ENCODE results near the gene OR4F6.

The OR4F6 gene

DNA sequence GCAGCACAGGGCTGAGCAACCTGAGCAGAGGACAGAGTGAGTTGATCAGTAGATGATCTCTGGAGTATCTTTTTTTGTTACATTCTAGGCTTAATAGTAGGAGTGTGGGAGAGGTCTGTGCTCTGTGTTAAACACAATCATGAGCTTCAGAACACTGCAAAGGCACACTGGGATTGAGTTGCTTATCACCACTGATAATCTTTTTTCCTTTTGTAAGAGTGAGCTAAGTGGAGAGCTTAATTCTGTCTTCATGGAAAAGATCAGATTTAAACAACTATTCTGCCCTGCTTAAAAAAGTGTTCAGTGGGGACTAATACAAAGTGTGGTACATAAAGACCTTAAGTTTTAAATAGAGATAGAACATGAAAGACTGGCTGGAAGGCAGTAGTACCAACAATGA lies 1.1 kb downstream of the OR4F6 start:
- ChIA-PET CTCF (interaction anchor here (1.7 kb wide), 1 partner anchor 18 kb away, joined by 3 read pairs; no protein-coding TSS in a partner anchor), POLR2A (no interaction called here)
- Histone ChIP-seq H3K27ac (ENCODE audit: insufficient read depth in 1 of 2, low read depth in 1 of 2, low read length in 2 of 2, poor library complexity in 1 of 2, severe bottlenecking in 2 of 2) (no peak overlapping the region), H3K9me3 (ENCODE audit: control extremely low read depth in 1 of 5, control insufficient read depth in 4 of 5, insufficient read depth in 2 of 5, low read depth in 1 of 5, low read length in 4 of 5) (peaks cover 0 to 1% (median 0%) of the 10 kb centered on the region in 5 experiments), H3K4me1 (ENCODE audit: control extremely low read depth in 1 of 4, control insufficient read depth in 4 of 4, insufficient read depth in 4 of 4, low read length in 3 of 4) (no peaks in the 10 kb centered on the region), H3K4me3 (ENCODE audit: control insufficient read depth in 1 of 7, extremely low read depth in 1 of 7, insufficient read depth in 4 of 7, low read depth in 2 of 7, low read length in 6 of 7) (no peak overlapping the region), H3K27me3 (replicated peaks in 2 of 5; ENCODE audit: control insufficient read depth in 4 of 5, insufficient read depth in 5 of 5, low read length in 4 of 5) (peaks cover 0 to 5% (median 2%) of the 10 kb centered on the region in 5 experiments), H3K36me3 (ENCODE audit: control insufficient read depth in 4 of 4, insufficient read depth in 4 of 4, low read length in 3 of 4) (no peaks in the 10 kb centered on the region)
- no peak for DNase-seq

DNA sequence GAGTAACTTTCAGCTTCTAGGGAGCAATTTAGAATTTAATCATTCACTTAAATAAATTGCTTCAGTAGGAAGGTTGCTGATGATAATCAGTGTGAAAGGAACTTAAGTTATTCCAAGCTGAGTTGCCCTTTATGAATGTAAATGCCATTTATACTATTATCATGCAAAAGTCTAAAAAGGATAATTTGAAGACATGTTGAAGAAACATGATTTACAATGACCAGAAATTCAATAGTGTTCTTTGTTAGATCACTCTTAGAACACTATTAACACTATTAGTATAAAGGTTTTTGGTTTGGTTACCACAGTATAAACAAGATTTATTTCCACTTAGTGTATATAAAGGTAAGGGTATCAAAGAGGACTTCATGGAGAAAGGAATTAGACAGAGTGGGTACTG lies 1.6 kb downstream of the OR4F6 start:
- Histone ChIP-seq H3K27ac (ENCODE audit: insufficient read depth in 1 of 2, low read depth in 1 of 2, low read length in 2 of 2, poor library complexity in 1 of 2, severe bottlenecking in 2 of 2) (no peak overlapping the region), H3K27me3 (replicated peaks in 2 of 5; ENCODE audit: control insufficient read depth in 4 of 5, insufficient read depth in 5 of 5, low read length in 4 of 5) (peaks cover 0 to 5% (median 2%) of the 10 kb centered on the region in 5 experiments), H3K4me3 (ENCODE audit: control insufficient read depth in 1 of 7, extremely low read depth in 1 of 7, insufficient read depth in 4 of 7, low read depth in 2 of 7, low read length in 6 of 7) (no peak overlapping the region), H3K4me1 (ENCODE audit: control extremely low read depth in 1 of 4, control insufficient read depth in 4 of 4, insufficient read depth in 4 of 4, low read length in 3 of 4) (no peaks in the 10 kb centered on the region), H3K36me3 (ENCODE audit: control insufficient read depth in 4 of 4, insufficient read depth in 4 of 4, low read length in 3 of 4) (no peaks in the 10 kb centered on the region), H3K9me3 (ENCODE audit: control extremely low read depth in 1 of 5, control insufficient read depth in 4 of 5, insufficient read depth in 2 of 5, low read depth in 1 of 5, low read length in 4 of 5) (peaks cover 0 to 1% (median 0%) of the 10 kb centered on the region in 5 experiments)
- CTCF ChIA-PET: interaction anchor here (1.7 kb wide), 1 partner anchor 19 kb away, joined by 3 read pairs; no protein-coding TSS in a partner anchor
- POLR2A ChIA-PET: no interaction called here
- DNase-seq: no peak

DNA sequence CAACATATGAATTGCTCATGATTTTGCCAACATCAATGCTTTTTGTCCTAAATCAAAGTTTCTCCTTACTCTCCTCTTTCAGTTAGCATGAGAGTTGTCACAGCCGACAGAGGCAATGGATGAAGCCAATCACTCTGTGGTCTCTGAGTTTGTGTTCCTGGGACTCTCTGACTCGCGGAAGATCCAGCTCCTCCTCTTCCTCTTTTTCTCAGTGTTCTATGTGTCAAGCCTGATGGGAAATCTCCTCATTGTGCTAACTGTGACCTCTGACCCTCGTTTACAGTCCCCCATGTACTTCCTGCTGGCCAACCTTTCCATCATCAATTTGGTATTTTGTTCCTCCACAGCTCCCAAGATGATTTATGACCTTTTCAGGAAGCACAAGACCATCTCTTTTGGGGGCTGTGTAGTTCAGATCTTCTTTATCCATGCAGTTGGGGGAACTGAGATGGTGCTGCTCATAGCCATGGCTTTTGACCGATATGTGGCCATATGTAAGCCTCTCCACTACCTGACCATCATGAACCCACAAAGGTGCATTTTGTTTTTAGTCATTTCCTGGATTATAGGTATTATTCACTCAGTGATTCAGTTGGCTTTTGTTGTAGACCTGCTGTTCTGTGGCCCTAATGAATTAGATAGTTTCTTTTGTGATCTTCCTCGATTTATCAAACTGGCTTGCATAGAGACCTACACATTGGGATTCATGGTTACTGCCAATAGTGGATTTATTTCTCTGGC lies 2.5 kb downstream of the OR4F6 start:
- Histone ChIP-seq H3K4me3 (ENCODE audit: control insufficient read depth in 1 of 7, extremely low read depth in 1 of 7, insufficient read depth in 4 of 7, low read depth in 2 of 7, low read length in 6 of 7) (no peak overlapping the region), H3K27me3 (replicated peaks in 2 of 5; ENCODE audit: control insufficient read depth in 4 of 5, insufficient read depth in 5 of 5, low read length in 4 of 5) (peaks cover 0 to 5% (median 2%) of the 10 kb centered on the region in 5 experiments), H3K36me3 (ENCODE audit: control insufficient read depth in 4 of 4, insufficient read depth in 4 of 4, low read length in 3 of 4) (no peaks in the 10 kb centered on the region), H3K9me3 (ENCODE audit: control extremely low read depth in 1 of 5, control insufficient read depth in 4 of 5, insufficient read depth in 2 of 5, low read depth in 1 of 5, low read length in 4 of 5) (peaks cover 0 to 1% (median 0%) of the 10 kb centered on the region in 5 experiments), H3K27ac (ENCODE audit: insufficient read depth in 1 of 2, low read depth in 1 of 2, low read length in 2 of 2, poor library complexity in 1 of 2, severe bottlenecking in 2 of 2) (no peak overlapping the region), H3K4me1 (ENCODE audit: control extremely low read depth in 1 of 4, control insufficient read depth in 4 of 4, insufficient read depth in 4 of 4, low read length in 3 of 4) (no peaks in the 10 kb centered on the region)
- WGBS (ENCODE audit: insufficient coverage): 85% methylated on average over 5 of the region's 6 CpGs
- POLR2A ChIA-PET: no interaction called here
- DNase-seq: no peak
- CTCF ChIA-PET: no interaction called here

DNA sequence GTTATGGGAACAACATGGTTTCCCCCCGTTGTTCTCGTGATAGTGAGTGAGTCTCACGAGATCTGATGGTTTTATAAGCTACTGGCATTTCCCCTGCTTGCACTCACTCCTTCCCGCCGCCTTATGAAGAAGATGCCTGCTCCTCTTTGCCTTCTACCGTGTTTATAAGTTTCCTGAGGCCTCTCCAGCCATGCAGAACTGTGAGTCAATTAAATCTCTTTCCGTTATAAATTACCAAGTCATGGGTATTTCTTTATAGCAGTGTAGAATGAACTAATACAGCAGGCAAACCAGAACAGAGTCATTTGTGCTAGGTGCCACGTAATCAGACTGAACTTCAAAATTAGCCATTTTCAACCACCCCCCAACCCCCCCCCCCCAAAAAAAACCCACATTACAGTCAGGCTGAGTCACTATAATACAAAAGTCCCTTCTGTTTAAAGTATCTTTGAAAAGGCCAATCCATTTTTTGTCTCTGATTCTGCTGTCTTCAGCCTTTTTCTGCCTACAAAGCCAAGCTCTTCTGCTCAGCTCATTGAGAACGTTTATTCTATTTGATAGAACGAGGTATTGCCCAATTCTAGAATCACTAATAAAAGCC lies 4.1 kb downstream of the OR4F6 start:
- Histone ChIP-seq H3K27me3 (replicated peaks in 2 of 5; ENCODE audit: control insufficient read depth in 4 of 5, insufficient read depth in 5 of 5, low read length in 4 of 5) (peaks cover 0 to 5% (median 4%) of the 10 kb centered on the region in 5 experiments), H3K4me3 (ENCODE audit: control insufficient read depth in 1 of 7, extremely low read depth in 1 of 7, insufficient read depth in 4 of 7, low read depth in 2 of 7, low read length in 6 of 7) (no peak overlapping the region), H3K4me1 (ENCODE audit: control extremely low read depth in 1 of 4, control insufficient read depth in 4 of 4, insufficient read depth in 4 of 4, low read length in 3 of 4) (no peaks in the 10 kb centered on the region), H3K9me3 (ENCODE audit: control extremely low read depth in 1 of 5, control insufficient read depth in 4 of 5, insufficient read depth in 2 of 5, low read depth in 1 of 5, low read length in 4 of 5) (peaks cover 0 to 1% (median 0%) of the 10 kb centered on the region in 5 experiments), H3K36me3 (ENCODE audit: control insufficient read depth in 4 of 4, insufficient read depth in 4 of 4, low read length in 3 of 4) (no peaks in the 10 kb centered on the region), H3K27ac (ENCODE audit: insufficient read depth in 1 of 2, low read depth in 1 of 2, low read length in 2 of 2, poor library complexity in 1 of 2, severe bottlenecking in 2 of 2) (no peak overlapping the region)
- POLR2A ChIA-PET: no interaction called here
- CTCF ChIA-PET: no interaction called here
- no peak for DNase-seq
- WGBS (ENCODE audit: insufficient coverage): 86% methylated on average over 6 of the region's 10 CpGs

DNA sequence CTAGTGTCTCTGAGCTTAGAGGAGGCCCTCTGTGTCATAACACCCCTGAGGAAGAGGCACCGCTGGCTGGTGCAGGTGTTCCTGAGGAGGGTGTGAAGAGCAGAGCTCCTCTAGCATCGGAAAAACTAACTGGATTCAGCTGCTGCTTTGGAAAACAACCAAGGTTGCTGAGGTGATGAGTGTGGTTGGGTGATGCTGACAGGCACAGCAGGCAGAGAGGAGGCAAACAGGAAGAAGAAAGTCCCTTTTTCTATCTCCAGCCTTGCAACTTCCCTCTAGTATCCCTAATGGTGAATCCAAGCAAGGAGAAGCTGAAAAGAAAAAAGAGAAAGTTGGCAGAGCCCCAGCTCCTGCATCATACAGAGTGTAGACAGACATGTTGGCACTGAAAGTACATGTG lies 4.9 kb downstream of the OR4F6 start:
- H3K4me3 ChIP-seq (ENCODE audit: control insufficient read depth in 1 of 7, extremely low read depth in 1 of 7, insufficient read depth in 4 of 7, low read depth in 2 of 7, low read length in 6 of 7): no peak overlapping the region
- no peaks in the 10 kb centered on the region for H3K36me3 ChIP-seq (ENCODE audit: control insufficient read depth in 4 of 4, insufficient read depth in 4 of 4, low read length in 3 of 4)
- peaks cover 0 to 1% (median 0%) of the 10 kb centered on the region in 5 experiments for H3K9me3 ChIP-seq (ENCODE audit: control extremely low read depth in 1 of 5, control insufficient read depth in 4 of 5, insufficient read depth in 2 of 5, low read depth in 1 of 5, low read length in 4 of 5)
- ChIA-PET CTCF (no interaction called here), POLR2A (no interaction called here)
- no peak for DNase-seq
- H3K4me1 ChIP-seq (ENCODE audit: control extremely low read depth in 1 of 4, control insufficient read depth in 4 of 4, insufficient read depth in 4 of 4, low read length in 3 of 4): no peaks in the 10 kb centered on the region
- H3K27ac ChIP-seq (ENCODE audit: insufficient read depth in 1 of 2, low read depth in 1 of 2, low read length in 2 of 2, poor library complexity in 1 of 2, severe bottlenecking in 2 of 2): no peak overlapping the region
- peaks cover 0 to 5% (median 4%) of the 10 kb centered on the region in 5 experiments for H3K27me3 ChIP-seq (replicated peaks in 2 of 5; ENCODE audit: control insufficient read depth in 4 of 5, insufficient read depth in 5 of 5, low read length in 4 of 5)
- WGBS (ENCODE audit: insufficient coverage): 80% methylated on average over 2 of the region's 2 CpGs

DNA sequence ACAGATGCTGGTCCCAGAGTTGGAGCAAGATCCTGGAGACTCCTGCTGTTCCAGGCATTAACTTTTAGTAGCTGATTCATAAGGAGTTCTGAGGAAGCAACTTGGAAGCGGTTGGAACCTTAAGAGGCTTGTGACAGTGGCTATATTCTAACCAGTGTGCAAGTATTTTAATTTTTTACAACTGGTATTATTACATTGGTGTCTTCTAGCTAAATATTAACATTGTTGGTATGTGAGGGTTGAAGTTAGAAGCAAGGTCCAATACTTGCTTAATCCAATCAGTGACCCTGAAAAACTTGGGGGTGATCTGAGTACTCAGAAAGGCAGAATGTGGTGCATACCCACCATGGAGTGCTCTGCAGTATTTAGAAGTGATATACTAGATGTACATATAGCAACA lies 7.1 kb downstream of the OR4F6 start:
- WGBS (ENCODE audit: insufficient coverage): 100% methylated on average over 1 of the region's 1 CpG
- ChIA-PET CTCF (no interaction called here), POLR2A (no interaction called here)
- Histone ChIP-seq H3K4me1 (ENCODE audit: control extremely low read depth in 1 of 4, control insufficient read depth in 4 of 4, insufficient read depth in 4 of 4, low read length in 3 of 4) (no peaks in the 10 kb centered on the region), H3K27me3 (replicated peaks in 2 of 5; ENCODE audit: control insufficient read depth in 4 of 5, insufficient read depth in 5 of 5, low read length in 4 of 5) (peaks cover 0 to 8% (median 3%) of the 10 kb centered on the region in 5 experiments), H3K36me3 (ENCODE audit: control insufficient read depth in 4 of 4, insufficient read depth in 4 of 4, low read length in 3 of 4) (no peaks in the 10 kb centered on the region), H3K9me3 (ENCODE audit: control extremely low read depth in 1 of 5, control insufficient read depth in 4 of 5, insufficient read depth in 2 of 5, low read depth in 1 of 5, low read length in 4 of 5) (peaks cover 0 to 1% (median 0%) of the 10 kb centered on the region in 5 experiments), H3K27ac (ENCODE audit: insufficient read depth in 1 of 2, low read depth in 1 of 2, low read length in 2 of 2, poor library complexity in 1 of 2, severe bottlenecking in 2 of 2) (no peak overlapping the region), H3K4me3 (ENCODE audit: control insufficient read depth in 1 of 7, extremely low read depth in 1 of 7, insufficient read depth in 4 of 7, low read depth in 2 of 7, low read length in 6 of 7) (no peak overlapping the region)
- no peak for DNase-seq

DNA sequence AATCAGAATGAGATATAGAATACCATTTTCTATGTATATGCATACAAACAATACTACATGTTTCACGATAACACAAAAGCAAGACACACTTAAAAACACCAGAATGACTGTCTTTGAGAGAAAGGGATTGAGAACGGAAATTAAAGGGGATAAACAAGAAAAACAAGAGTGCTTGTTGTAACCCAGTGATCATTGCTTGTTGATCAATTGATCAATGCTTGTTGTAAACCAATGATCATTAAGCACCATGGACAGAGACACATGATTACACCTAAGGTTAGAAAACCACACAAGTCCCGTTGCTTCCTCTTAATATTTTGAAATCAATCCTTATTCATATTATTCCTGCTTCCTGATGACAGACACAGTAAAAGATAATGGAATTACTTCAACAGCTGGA lies 7.6 kb downstream of the OR4F6 start:
- Histone ChIP-seq H3K4me3 (ENCODE audit: control insufficient read depth in 1 of 7, extremely low read depth in 1 of 7, insufficient read depth in 4 of 7, low read depth in 2 of 7, low read length in 6 of 7) (no peak overlapping the region), H3K27me3 (replicated peaks in 2 of 5; ENCODE audit: control insufficient read depth in 4 of 5, insufficient read depth in 5 of 5, low read length in 4 of 5) (peaks cover 0 to 8% (median 1%) of the 10 kb centered on the region in 5 experiments), H3K27ac (ENCODE audit: insufficient read depth in 1 of 2, low read depth in 1 of 2, low read length in 2 of 2, poor library complexity in 1 of 2, severe bottlenecking in 2 of 2) (no peak overlapping the region), H3K36me3 (ENCODE audit: control insufficient read depth in 4 of 4, insufficient read depth in 4 of 4, low read length in 3 of 4) (no peaks in the 10 kb centered on the region), H3K4me1 (ENCODE audit: control extremely low read depth in 1 of 4, control insufficient read depth in 4 of 4, insufficient read depth in 4 of 4, low read length in 3 of 4) (no peaks in the 10 kb centered on the region), H3K9me3 (ENCODE audit: control extremely low read depth in 1 of 5, control insufficient read depth in 4 of 5, insufficient read depth in 2 of 5, low read depth in 1 of 5, low read length in 4 of 5) (peaks cover 0 to 1% (median 0%) of the 10 kb centered on the region in 5 experiments)
- ChIA-PET CTCF (no interaction called here), POLR2A (no interaction called here)
- peak in 2 of 3 donors; percentile 4 to 5 for DNase-seq
- WGBS (ENCODE audit: insufficient coverage): 20% methylated on average over 1 of the region's 3 CpGs

Measured in common myeloid progenitor, CD34-positive (primary cell).